ENCODE data around the gene DCAF11. TPM values are rescaled to one million over a fixed set of nuclear protein-coding genes. Genes with fewer than 3 reads are reported as not detected.
A peak's percentile ranks its signal among the peaks of the same experiment; 100 is the strongest.

The DCAF11 gene
- total and polyA plus RNA-seq, 2 of the 13 experiments (the other 11 are each of a cell fraction or from before 2014, with no cell fraction given): 150 to 257 TPM

DNA sequence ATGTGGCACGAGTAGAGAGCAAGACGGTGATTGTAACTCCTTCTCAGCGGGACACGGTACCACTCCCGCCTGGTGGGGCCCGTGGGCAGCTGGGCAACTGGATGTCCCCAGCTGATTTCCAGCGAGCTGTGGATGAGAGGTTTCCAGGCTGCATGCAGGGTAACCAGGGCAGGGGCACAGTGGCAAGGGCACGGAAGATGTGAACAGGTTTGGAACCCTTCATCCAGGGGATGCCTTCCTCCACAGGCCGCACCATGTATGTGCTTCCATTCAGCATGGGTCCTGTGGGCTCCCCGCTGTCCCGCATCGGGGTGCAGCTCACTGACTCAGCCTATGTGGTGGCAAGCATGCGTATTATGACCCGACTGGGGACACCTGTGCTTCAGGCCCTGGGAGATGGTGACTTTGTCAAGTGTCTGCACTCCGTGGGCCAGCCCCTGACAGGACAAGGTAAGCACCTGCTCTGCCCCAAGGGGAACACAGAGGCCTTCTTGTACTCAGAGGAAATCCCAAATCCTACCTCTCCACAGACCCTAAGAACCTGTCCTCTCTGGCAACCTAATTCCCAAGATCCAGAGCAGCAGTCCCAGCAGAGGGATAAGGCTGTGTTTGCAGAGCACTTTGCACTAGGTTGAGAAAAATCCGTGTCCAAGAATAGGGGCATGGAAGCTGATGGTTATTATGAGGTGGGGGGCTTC is 16.2 kb upstream of the DCAF11 start (continued):
- TF ChIP-seq E2F2 (CRISPR knock-in tag; IDR thresholded peaks at IDR 0.05; ENCODE audit: borderline replicate concordance) (peak; percentile 82; the same call in 1 of the 2 replicates), ZNF10 (CRISPR knock-in tag; IDR thresholded peaks at IDR 0.05; ENCODE audit: borderline replicate concordance, low read depth) (peak; percentile 82), AGO2 (optimal IDR thresholded peaks at IDR 0.05; ENCODE audit: low read depth, low read length) (peak; percentile 86), ZHX2 (IDR thresholded peaks at IDR 0.05; ENCODE audit: low read depth) (no peak), ZHX2 (CRISPR knock-in tag; IDR thresholded peaks at IDR 0.05; ENCODE audit: borderline replicate concordance) (no peak), TBP (CRISPR knock-in tag; IDR thresholded peaks at IDR 0.05) (0 out of 2 replicates have a peak, but pooled peaks have one; percentile 86), ARNT2 (CRISPR knock-in tag; IDR thresholded peaks at IDR 0.05; ENCODE audit: low read depth) (no peak), ZFP90 (CRISPR knock-in tag; IDR thresholded peaks at IDR 0.05; ENCODE audit: borderline replicate concordance) (0 out of 2 replicates have a peak, but pooled peaks have one; percentile 71), ZSCAN25 (CRISPR knock-in tag; IDR thresholded peaks at IDR 0.05) (no peak), NCOA5 (CRISPR knock-in tag; IDR thresholded peaks at IDR 0.05) (peak; percentile 83; the same call in 1 of the 2 replicates), KLF13 (CRISPR knock-in tag; IDR thresholded peaks at IDR 0.05) (no peak), REPIN1 (CRISPR knock-in tag; IDR thresholded peaks at IDR 0.05; ENCODE audit: borderline replicate concordance, low read depth) (peak; percentile 49; the same call in 1 of the 2 replicates), ZFP62 (CRISPR knock-in tag; IDR thresholded peaks at IDR 0.05) (0 out of 2 replicates have a peak, but pooled peaks have one; percentile 52), NFKB2 (CRISPR knock-in tag; IDR thresholded peaks at IDR 0.05; ENCODE audit: borderline replicate concordance) (peak; percentile 62; the same call in 1 of the 2 replicates), RCOR2 (CRISPR knock-in tag; IDR thresholded peaks at IDR 0.05) (no peak), NBN (conservative IDR thresholded peaks at IDR 0.05) (no peak)
- TF ChIP-seq, protein P1, sequence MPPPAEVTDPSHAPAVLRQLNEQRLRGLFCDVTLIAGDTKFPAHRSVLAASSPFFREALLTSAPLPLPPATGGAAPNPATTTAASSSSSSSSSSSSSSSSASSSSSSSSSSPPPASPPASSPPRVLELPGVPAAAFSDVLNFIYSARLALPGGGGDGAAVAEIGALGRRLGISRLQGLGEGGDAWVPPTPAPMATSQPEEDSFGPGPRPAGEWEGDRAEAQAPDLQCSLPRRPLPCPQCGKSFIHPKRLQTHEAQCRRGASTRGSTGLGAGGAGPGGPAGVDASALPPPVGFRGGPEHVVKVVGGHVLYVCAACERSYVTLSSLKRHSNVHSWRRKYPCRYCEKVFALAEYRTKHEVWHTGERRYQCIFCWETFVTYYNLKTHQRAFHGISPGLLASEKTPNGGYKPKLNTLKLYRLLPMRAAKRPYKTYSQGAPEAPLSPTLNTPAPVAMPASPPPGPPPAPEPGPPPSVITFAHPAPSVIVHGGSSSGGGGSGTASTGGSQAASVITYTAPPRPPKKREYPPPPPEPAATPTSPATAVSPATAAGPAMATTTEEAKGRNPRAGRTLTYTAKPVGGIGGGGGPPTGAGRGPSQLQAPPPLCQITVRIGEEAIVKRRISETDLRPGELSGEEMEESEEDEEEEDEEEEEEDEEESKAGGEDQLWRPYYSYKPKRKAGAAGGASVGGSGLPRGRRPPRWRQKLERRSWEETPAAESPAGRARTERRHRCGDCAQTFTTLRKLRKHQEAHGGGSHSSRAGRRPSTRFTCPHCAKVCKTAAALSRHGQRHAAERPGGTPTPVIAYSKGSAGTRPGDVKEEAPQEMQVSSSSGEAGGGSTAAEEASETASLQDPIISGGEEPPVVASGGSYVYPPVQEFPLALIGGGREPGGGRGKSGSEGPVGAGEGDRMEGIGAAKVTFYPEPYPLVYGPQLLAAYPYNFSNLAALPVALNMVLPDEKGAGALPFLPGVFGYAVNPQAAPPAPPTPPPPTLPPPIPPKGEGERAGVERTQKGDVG (CRISPR knock-in tag; IDR thresholded peaks at IDR 0.05; ENCODE audit: borderline replicate concordance): 0 out of 2 replicates have a peak, but pooled peaks have one; percentile 41
- TF ChIP-seq, protein P2, sequence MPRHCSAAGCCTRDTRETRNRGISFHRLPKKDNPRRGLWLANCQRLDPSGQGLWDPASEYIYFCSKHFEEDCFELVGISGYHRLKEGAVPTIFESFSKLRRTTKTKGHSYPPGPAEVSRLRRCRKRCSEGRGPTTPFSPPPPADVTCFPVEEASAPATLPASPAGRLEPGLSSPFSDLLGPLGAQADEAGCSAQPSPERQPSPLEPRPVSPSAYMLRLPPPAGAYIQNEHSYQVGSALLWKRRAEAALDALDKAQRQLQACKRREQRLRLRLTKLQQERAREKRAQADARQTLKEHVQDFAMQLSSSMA (CRISPR knock-in tag; IDR thresholded peaks at IDR 0.05): 0 out of 2 replicates have a peak, but pooled peaks have one; percentile 80
